Measurements from ENCODE around the gene HPGD.

HPGD gene

DNA sequence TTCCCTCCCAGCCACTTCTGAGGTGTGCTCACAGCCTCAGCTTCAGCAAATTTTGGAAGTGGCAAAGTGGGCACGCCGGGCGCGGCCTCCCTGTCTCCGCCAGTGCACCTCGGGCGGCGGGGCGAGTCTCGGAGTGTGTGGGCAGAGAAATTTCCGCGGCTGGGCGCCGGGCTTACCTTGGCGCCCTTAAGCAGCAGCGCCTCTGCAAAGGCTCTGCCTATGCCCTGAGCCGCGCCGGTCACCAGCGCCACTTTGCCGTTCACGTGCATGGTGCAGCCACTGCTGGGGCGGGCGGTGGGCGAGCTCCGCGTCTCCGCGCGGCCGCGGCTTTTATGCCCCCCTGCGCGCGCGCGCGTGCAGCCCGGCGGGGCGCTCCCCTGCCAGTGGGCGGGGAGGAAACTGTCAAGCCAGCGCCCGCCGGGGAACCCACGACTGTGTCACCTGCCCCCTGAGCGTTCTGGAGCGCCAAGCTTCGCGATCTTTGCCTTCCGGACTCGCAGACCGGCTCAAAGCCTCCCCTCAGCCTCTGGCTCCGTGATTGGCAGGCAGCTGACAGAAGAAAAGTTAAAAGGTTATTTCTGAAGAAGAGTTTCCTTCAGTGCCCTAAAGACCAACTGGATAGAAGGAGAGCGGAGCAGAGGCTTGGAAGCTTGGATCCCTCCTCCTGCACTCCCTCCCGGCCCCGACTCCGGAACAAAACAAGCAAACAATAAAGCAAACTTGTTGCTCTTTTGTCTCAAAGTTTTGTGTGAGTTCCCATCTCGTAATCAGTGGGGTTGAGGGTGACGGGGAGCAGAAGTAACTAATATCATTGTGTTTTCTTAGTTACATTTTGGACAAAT is at the start of gene HPGD:
Gene HPGD (minus strand): TSS at position 306 of the 842 bp plus-strand sequence. CDS start 37 bp downstream, at position 269.
- TF ChIP-seq, protein P1, sequence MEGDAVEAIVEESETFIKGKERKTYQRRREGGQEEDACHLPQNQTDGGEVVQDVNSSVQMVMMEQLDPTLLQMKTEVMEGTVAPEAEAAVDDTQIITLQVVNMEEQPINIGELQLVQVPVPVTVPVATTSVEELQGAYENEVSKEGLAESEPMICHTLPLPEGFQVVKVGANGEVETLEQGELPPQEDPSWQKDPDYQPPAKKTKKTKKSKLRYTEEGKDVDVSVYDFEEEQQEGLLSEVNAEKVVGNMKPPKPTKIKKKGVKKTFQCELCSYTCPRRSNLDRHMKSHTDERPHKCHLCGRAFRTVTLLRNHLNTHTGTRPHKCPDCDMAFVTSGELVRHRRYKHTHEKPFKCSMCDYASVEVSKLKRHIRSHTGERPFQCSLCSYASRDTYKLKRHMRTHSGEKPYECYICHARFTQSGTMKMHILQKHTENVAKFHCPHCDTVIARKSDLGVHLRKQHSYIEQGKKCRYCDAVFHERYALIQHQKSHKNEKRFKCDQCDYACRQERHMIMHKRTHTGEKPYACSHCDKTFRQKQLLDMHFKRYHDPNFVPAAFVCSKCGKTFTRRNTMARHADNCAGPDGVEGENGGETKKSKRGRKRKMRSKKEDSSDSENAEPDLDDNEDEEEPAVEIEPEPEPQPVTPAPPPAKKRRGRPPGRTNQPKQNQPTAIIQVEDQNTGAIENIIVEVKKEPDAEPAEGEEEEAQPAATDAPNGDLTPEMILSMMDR (IDR thresholded peaks at IDR 0.05; ENCODE audit: low read length, missing control alignments) = no peak
- no peak for DNase-seq (ENCODE audit: low read depth)
- H3K4me3 ChIP-seq (replicated peaks; ENCODE audit: low read depth, low read length) = peak within 1 kb of the TSS; percentile 61

DNA sequence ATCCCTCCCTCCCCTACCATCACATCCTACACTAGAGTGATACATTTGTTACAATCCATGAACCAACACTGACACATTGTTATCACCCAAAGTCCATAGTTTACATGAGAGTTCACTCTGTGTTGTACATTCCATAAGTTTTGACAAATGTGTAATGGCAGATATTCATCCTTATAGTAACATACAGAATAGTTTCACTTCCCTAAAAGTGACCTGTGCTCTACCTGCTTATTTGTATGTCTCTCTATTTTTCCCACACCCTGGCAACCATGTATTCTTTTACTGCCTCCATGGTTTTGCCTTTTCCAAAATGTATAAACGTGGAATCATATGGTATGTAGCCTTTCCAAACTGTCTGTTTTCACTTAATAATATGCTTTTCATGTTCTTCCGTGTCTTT is 42.2 kb upstream of the HPGD start:
- no peak overlapping the region for H3K4me3 ChIP-seq (replicated peaks; ENCODE audit: low read depth, low read length)
- DNase-seq (ENCODE audit: low read depth) = no peak
- TF ChIP-seq, protein P1 (IDR thresholded peaks at IDR 0.05; ENCODE audit: low read length, missing control alignments) = no peak

DNA sequence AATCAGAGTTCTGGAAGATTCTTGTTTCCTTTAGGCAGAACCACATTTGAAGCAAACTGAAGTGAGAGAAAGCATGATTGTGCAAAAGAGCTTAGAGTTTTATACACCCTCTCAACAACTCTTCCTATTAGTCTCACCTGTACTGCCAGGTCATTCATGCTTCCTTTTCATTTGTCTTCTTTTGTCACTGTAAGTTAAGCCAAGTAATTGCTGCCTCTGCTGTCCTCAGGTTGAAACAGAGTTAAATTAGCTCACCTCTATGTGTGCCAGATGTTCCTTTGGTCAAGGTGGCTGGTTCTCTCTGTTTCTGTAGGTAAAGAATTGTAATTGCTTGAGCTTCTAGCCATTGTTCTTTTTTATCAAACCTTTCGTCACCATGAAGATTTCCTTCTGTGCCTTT is 41.1 kb upstream of the HPGD start:
- DNase-seq (ENCODE audit: low read depth) = no peak
- no peak overlapping the region for H3K4me3 ChIP-seq (replicated peaks; ENCODE audit: low read depth, low read length)
- TF ChIP-seq, protein P1 (IDR thresholded peaks at IDR 0.05; ENCODE audit: low read length, missing control alignments) = no peak

DNA sequence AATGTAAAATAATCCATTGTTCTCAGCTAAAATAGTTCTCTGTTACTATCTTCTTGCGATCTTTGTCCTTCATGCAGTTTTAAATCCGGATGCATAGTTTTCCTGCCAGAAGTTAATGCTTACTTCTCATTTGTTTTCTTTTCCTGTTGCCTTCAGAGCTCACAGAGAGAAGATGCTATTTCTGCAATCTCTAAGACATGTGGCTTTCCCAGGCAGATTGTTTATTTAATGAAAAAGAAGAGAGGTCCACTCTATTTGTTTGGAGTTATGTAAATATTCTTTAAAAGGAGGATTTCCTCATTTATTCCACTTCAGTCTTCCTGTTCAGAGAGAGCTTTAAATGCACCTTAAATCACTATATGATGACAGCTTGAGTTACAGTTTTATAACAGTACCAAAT is 39.3 kb upstream of the HPGD start:
- DNase-seq (ENCODE audit: low read depth) = no peak
- TF ChIP-seq, protein P1 (IDR thresholded peaks at IDR 0.05; ENCODE audit: low read length, missing control alignments) = no peak
- no peak overlapping the region for H3K4me3 ChIP-seq (replicated peaks; ENCODE audit: low read depth, low read length)

DNA sequence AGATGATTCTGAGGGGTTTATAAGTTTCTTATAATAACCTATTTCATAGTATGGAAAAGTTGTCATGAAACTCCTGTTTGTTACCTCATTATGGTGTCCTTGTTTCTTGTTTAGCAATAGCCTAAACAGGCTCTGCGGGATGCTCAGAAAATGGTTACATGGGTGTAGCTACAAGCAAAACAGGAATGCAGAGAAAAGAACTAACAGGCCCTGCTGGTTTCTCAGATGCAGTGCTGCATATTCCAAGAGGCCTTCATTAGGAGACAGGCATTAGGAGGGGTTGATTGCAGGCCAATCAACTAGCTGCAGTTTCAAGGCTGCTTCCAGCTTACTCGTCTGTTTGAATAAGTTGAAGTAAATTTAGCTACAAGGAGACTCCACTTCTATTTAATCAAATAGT is 37.6 kb upstream of the HPGD start:
- TF ChIP-seq, protein P1 (IDR thresholded peaks at IDR 0.05; ENCODE audit: low read length, missing control alignments) = no peak
- no peak for DNase-seq (ENCODE audit: low read depth)
- H3K4me3 ChIP-seq (replicated peaks; ENCODE audit: low read depth, low read length) = no peak overlapping the region

DNA sequence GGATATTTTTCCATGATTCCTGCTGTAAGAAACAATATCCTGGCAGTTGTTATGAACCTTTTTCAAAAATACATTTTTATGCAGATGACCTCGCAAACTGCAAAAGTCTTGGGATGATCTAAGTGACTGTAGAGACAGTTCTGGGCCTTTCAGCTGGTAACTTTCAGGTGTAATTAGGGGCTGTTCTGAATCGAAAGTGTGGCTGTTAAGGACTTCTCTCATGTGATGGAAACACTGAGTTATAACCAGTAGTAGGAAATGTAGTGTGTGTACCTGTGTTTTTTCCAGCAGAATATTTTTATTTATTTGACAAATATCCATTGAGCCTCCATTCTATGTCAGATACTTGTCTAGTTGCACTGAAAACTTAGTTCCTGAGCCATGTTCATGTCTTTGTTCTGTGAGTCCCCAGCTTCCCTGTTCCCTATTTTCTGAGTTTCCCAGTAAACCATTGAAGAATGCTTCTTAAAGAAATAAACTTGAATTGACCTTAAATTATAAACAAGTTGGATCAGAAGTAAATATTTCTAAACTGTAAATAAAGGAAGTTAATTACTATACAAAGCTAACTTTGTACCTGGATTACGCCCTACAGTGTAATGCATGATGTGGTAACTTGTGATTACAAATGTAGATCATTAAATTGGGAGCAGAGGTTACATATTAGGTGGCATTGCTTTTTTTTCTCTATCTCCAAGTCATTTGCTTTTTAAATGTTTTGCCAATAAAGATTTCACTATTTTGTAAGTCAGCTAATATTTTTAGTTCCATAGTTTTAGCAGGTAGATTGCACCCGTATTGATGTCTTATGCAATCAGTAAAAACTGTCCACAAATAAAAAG is 33.7 kb upstream of the HPGD start:
- H3K4me3 ChIP-seq (replicated peaks; ENCODE audit: low read depth, low read length) = no peak overlapping the region
- TF ChIP-seq, protein P1 (IDR thresholded peaks at IDR 0.05; ENCODE audit: low read length, missing control alignments) = no peak
- DNase-seq (ENCODE audit: low read depth) = no peak

Measured in fibroblast of pulmonary artery (primary cell).